ENCODE data around the gene FMO4.

FMO4 gene

DNA sequence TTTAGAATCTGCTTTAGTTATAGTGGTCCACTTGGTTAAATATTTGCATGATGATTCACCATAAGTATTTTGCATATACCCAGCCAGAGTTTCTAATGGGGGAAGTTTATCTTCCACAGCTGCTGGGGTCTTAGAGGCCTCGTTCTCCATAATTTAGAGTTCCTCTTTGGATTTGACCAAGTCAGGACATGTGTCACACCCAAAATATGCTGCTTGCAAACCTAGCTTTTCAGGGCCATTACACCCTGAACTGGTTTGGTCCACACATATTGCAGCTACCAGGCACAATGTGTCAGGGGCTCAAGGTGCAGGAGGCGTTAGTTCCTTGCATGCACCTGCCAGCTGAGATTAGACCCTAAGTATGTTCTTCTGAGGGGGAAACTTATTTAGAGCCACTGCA, 17.1 kb upstream of the FMO4 start:
- TF ChIP-seq TAF1 (IDR thresholded peaks at IDR 0.05; ENCODE audit: low read depth) (no peak), CEBPB (IDR thresholded peaks at IDR 0.05) (no peak), YY1 (IDR thresholded peaks at IDR 0.05; ENCODE audit: low read depth) (no peak), ZBTB7A (IDR thresholded peaks at IDR 0.05; ENCODE audit: low read depth) (no peak), NFIC (IDR thresholded peaks at IDR 0.05) (no peak), RAD21 (IDR thresholded peaks at IDR 0.05; ENCODE audit: low read depth) (no peak), CREB1 (IDR thresholded peaks at IDR 0.05; ENCODE audit: low read depth) (no peak), REST (IDR thresholded peaks at IDR 0.05; ENCODE audit: low read depth) (no peak), USF1 (IDR thresholded peaks at IDR 0.05) (no peak)
- TF ChIP-seq, protein P1, sequence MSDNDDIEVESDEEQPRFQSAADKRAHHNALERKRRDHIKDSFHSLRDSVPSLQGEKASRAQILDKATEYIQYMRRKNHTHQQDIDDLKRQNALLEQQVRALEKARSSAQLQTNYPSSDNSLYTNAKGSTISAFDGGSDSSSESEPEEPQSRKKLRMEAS (IDR thresholded peaks at IDR 0.05), result no peak

- TF ChIP-seq TEAD4 (IDR thresholded peaks at IDR 0.05) (no peak), TCF12 (IDR thresholded peaks at IDR 0.05; ENCODE audit: low read depth) (no peak), EP300 (IDR thresholded peaks at IDR 0.05; ENCODE audit: borderline replicate concordance) (no peak), NFIC (IDR thresholded peaks at IDR 0.05) (no peak), ZBTB7A (IDR thresholded peaks at IDR 0.05; ENCODE audit: low read depth) (no peak), TAF1 (IDR thresholded peaks at IDR 0.05; ENCODE audit: low read depth) (no peak), REST (IDR thresholded peaks at IDR 0.05; ENCODE audit: low read depth) (no peak), CREB1 (IDR thresholded peaks at IDR 0.05; ENCODE audit: low read depth) (no peak), YY1 (IDR thresholded peaks at IDR 0.05; ENCODE audit: low read depth) (no peak), RAD21 (IDR thresholded peaks at IDR 0.05; ENCODE audit: low read depth) (no peak), USF1 (IDR thresholded peaks at IDR 0.05) (no peak), CEBPB (IDR thresholded peaks at IDR 0.05) (no peak), FOXM1 (IDR thresholded peaks at IDR 0.05; ENCODE audit: borderline replicate concordance, low read depth) (no peak), EGR1 (IDR thresholded peaks at IDR 0.05) (no peak)
- TF ChIP-seq, protein P1 (IDR thresholded peaks at IDR 0.05), result no peak
These were observed 15.3 kb upstream of the FMO4 start for GRCh38 chr1:171298696-171299095.

GRCh38 chr1:171299342-171299741, 14.6 kb upstream of the FMO4 start:
- TF ChIP-seq TCF12 (IDR thresholded peaks at IDR 0.05; ENCODE audit: low read depth), result no peak
- no peak for TF ChIP-seq EP300 (IDR thresholded peaks at IDR 0.05; ENCODE audit: borderline replicate concordance)
- no peak for TF ChIP-seq CEBPB (IDR thresholded peaks at IDR 0.05)
- no peak for TF ChIP-seq FOXM1 (IDR thresholded peaks at IDR 0.05; ENCODE audit: borderline replicate concordance, low read depth)
- TF ChIP-seq CREB1 (IDR thresholded peaks at IDR 0.05; ENCODE audit: low read depth), result no peak
- TF ChIP-seq, protein P1 (IDR thresholded peaks at IDR 0.05), result no peak
- no peak for TF ChIP-seq RAD21 (IDR thresholded peaks at IDR 0.05; ENCODE audit: low read depth)
- TF ChIP-seq YY1 (IDR thresholded peaks at IDR 0.05; ENCODE audit: low read depth), result no peak
- TF ChIP-seq REST (IDR thresholded peaks at IDR 0.05; ENCODE audit: low read depth), result no peak
- no peak for TF ChIP-seq TEAD4 (IDR thresholded peaks at IDR 0.05)
- no peak for TF ChIP-seq ZBTB7A (IDR thresholded peaks at IDR 0.05; ENCODE audit: low read depth)
- TF ChIP-seq TAF1 (IDR thresholded peaks at IDR 0.05; ENCODE audit: low read depth), result no peak
- TF ChIP-seq EGR1 (IDR thresholded peaks at IDR 0.05), result no peak
- no peak for TF ChIP-seq USF1 (IDR thresholded peaks at IDR 0.05)
- TF ChIP-seq NFIC (IDR thresholded peaks at IDR 0.05), result no peak

GRCh38 chr1:171300401-171300800, 13.6 kb upstream of the FMO4 start:
- no peak for TF ChIP-seq TCF12 (IDR thresholded peaks at IDR 0.05; ENCODE audit: low read depth)
- TF ChIP-seq USF1 (IDR thresholded peaks at IDR 0.05), result no peak
- TF ChIP-seq, protein P1 (IDR thresholded peaks at IDR 0.05), result no peak

Measured in Ishikawa (cell line).